GM19240 (cell line): Measurements from ENCODE around the gene IQSEC1.

Experiments
- DNase-seq: peaks from one replicate; pipeline ENCODE4 v3.0.0; 2011; ENCODE audit warnings: low spot score; ENCODE audit not compliant: insufficient read length

The IQSEC1 gene

GRCh38 chr3:12986031-12986430 lies 87.2 kb downstream of the IQSEC1 start:
- DNase-seq: no peak

GRCh38 chr3:12985148-12985547 lies 88.1 kb downstream of the IQSEC1 start:
- DNase-seq: no peak

- no peak for DNase-seq
Observed at GRCh38 chr3:12984023-12984823, 89.0 kb downstream of the IQSEC1 start.

- DNase-seq: no peak
Observed at GRCh38 chr3:12983319-12983718, 89.9 kb downstream of the IQSEC1 start.

GRCh38 chr3:12982619-12983101 lies 90.6 kb downstream of the IQSEC1 start:
- DNase-seq: no peak

- DNase-seq: no peak
Observed at GRCh38 chr3:12981306-12982275, 91.6 kb downstream of the IQSEC1 start.

GRCh38 chr3:12980596-12981290 lies 92.5 kb downstream of the IQSEC1 start:
- no peak for DNase-seq

GRCh38 chr3:12979947-12980487 lies 93.2 kb downstream of the IQSEC1 start:
- no peak for DNase-seq

GRCh38 chr3:12979151-12979946 lies 93.9 kb downstream of the IQSEC1 start:
- no peak for DNase-seq

GRCh38 chr3:12978682-12979081 lies 94.5 kb downstream of the IQSEC1 start:
- DNase-seq: no peak

GRCh38 chr3:12977117-12977808 lies 96.0 kb downstream of the IQSEC1 start:
- no peak for DNase-seq

- no peak for DNase-seq
Observed at GRCh38 chr3:12975748-12976522, 97.3 kb downstream of the IQSEC1 start.

- no peak for DNase-seq
Observed at GRCh38 chr3:12974819-12975218, 98.4 kb downstream of the IQSEC1 start.

- no peak for DNase-seq
Observed at GRCh38 chr3:12974334-12974733, 98.9 kb downstream of the IQSEC1 start.

- DNase-seq: no peak
Observed at GRCh38 chr3:12973827-12974226, 99.4 kb downstream of the IQSEC1 start.

GRCh38 chr3:12972781-12973702 lies 100.2 kb downstream of the IQSEC1 start:
- DNase-seq: no peak

GRCh38 chr3:12972043-12972442 lies 101.2 kb downstream of the IQSEC1 start:
- DNase-seq: no peak

- DNase-seq: no peak
Observed at GRCh38 chr3:12970684-12971083, 102.5 kb downstream of the IQSEC1 start.
